Neural cell (in vitro differentiated cells): ENCODE results near the gene CPXM2.

ENCODE experiments used
- EP300 ChIP-seq: fragments of 450-650 bp; conservative IDR thresholded peaks from 2 replicates; pipeline ENCODE4 v1.6.1; 2014; ENCODE audit warnings: antibody characterized with exemption, mild to moderate bottlenecking, moderate library complexity; ENCODE audit not compliant: poor library complexity, severe bottlenecking
- EZH2 ChIP-seq: fragments of 200-600, 300-800 bp; shearing (Covaris generic), sonication (generic); IDR thresholded peaks from 2 replicates; pipeline ENCODE4 v1.6.1; 2014; ENCODE audit warnings: antibody characterized with exemption, low read length, borderline replicate concordance, mild to moderate bottlenecking; ENCODE audit not compliant: insufficient read depth, poor library complexity, severe bottlenecking
- POLR2AphosphoS5 ChIP-seq: IDR thresholded peaks from 2 replicates; pipeline ENCODE4 v1.6.1; 2012
- RAD21 ChIP-seq: fragments of 450-650 bp; conservative IDR thresholded peaks from 2 replicates; pipeline ENCODE4 v1.6.1; 2014; ENCODE audit warnings: antibody characterized with exemption, mild to moderate bottlenecking, moderate library complexity
- TAF1 ChIP-seq: IDR thresholded peaks from 2 replicates; pipeline ENCODE4 v1.6.1; 2012; ENCODE audit warnings: low read depth
- TF ChIP-seq, protein P1 (sequence below): fragments of 450-650 bp; IDR thresholded peaks from 2 replicates; pipeline ENCODE4 v1.5.1; 2014; ENCODE audit warnings: antibody characterized with exemption, mild to moderate bottlenecking, moderate library complexity; ENCODE audit not compliant: poor library complexity, severe bottlenecking
- TF ChIP-seq, protein P2 (sequence below): IDR thresholded peaks from 2 replicates; pipeline ENCODE4 v1.6.1; 2012; ENCODE audit warnings: borderline replicate concordance

DNA sequence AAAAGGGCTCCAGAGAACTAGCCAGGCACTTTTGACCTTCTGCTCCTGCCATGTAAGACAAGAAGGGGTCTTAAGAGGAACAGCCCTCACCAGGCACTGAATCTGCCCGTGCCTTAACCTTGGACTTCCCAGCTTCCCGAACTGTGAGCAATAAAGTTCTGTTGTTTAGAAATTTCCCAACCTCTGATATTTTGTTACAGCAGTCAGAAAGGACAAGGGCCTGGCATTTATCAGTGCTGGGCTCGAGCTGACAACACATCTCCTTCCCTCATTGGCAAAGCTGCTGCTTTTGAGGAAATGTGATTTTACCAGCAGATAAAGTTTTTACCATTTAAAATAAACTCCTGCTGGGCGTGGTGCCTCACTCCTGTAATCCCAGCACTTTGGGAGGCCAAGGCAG is 122.0 kb downstream of the CPXM2 start:
- TF ChIP-seq, protein P1, sequence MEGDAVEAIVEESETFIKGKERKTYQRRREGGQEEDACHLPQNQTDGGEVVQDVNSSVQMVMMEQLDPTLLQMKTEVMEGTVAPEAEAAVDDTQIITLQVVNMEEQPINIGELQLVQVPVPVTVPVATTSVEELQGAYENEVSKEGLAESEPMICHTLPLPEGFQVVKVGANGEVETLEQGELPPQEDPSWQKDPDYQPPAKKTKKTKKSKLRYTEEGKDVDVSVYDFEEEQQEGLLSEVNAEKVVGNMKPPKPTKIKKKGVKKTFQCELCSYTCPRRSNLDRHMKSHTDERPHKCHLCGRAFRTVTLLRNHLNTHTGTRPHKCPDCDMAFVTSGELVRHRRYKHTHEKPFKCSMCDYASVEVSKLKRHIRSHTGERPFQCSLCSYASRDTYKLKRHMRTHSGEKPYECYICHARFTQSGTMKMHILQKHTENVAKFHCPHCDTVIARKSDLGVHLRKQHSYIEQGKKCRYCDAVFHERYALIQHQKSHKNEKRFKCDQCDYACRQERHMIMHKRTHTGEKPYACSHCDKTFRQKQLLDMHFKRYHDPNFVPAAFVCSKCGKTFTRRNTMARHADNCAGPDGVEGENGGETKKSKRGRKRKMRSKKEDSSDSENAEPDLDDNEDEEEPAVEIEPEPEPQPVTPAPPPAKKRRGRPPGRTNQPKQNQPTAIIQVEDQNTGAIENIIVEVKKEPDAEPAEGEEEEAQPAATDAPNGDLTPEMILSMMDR = no peak
- no peak for TF ChIP-seq TAF1
- no peak for TF ChIP-seq POLR2AphosphoS5
- TF ChIP-seq EP300 = no peak
- TF ChIP-seq EZH2 = no peak
- TF ChIP-seq, protein P2, sequence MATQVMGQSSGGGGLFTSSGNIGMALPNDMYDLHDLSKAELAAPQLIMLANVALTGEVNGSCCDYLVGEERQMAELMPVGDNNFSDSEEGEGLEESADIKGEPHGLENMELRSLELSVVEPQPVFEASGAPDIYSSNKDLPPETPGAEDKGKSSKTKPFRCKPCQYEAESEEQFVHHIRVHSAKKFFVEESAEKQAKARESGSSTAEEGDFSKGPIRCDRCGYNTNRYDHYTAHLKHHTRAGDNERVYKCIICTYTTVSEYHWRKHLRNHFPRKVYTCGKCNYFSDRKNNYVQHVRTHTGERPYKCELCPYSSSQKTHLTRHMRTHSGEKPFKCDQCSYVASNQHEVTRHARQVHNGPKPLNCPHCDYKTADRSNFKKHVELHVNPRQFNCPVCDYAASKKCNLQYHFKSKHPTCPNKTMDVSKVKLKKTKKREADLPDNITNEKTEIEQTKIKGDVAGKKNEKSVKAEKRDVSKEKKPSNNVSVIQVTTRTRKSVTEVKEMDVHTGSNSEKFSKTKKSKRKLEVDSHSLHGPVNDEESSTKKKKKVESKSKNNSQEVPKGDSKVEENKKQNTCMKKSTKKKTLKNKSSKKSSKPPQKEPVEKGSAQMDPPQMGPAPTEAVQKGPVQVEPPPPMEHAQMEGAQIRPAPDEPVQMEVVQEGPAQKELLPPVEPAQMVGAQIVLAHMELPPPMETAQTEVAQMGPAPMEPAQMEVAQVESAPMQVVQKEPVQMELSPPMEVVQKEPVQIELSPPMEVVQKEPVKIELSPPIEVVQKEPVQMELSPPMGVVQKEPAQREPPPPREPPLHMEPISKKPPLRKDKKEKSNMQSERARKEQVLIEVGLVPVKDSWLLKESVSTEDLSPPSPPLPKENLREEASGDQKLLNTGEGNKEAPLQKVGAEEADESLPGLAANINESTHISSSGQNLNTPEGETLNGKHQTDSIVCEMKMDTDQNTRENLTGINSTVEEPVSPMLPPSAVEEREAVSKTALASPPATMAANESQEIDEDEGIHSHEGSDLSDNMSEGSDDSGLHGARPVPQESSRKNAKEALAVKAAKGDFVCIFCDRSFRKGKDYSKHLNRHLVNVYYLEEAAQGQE = no peak
- no peak for TF ChIP-seq RAD21
